Ishikawa (cell line): ENCODE data around the gene NT5C2.

Experiments
- CEBPB ChIP-seq: IDR thresholded peaks from 2 replicates; pipeline ENCODE4 v1.6.1; 2012
- CREB1 ChIP-seq: IDR thresholded peaks from 2 replicates; pipeline ENCODE4 v1.6.1; 2012; ENCODE audit warnings: low read depth
- EGR1 ChIP-seq: IDR thresholded peaks from 2 replicates; pipeline ENCODE4 v1.6.1; 2012
- EP300 ChIP-seq: IDR thresholded peaks from 2 replicates; pipeline ENCODE4 v1.6.1; 2012; ENCODE audit warnings: borderline replicate concordance
- FOXM1 ChIP-seq: IDR thresholded peaks from 2 replicates; pipeline ENCODE4 v1.6.1; 2012; ENCODE audit warnings: low read depth, borderline replicate concordance
- MAX ChIP-seq: IDR thresholded peaks from 2 replicates; pipeline ENCODE4 v1.6.1; 2012
- NFIC ChIP-seq: IDR thresholded peaks from 2 replicates; pipeline ENCODE4 v1.6.1; 2012
- RAD21 ChIP-seq: IDR thresholded peaks from 2 replicates; pipeline ENCODE4 v1.6.1; 2012; ENCODE audit warnings: low read depth
- TAF1 ChIP-seq: IDR thresholded peaks from 2 replicates; pipeline ENCODE4 v1.6.1; 2012; ENCODE audit warnings: low read depth, mild to moderate bottlenecking
- TCF12 ChIP-seq: IDR thresholded peaks from 2 replicates; pipeline ENCODE4 v1.6.1; 2012; ENCODE audit warnings: low read depth
- TEAD4 ChIP-seq: IDR thresholded peaks from 2 replicates; pipeline ENCODE4 v1.6.1; 2012
- USF1 ChIP-seq: IDR thresholded peaks from 2 replicates; pipeline ENCODE4 v1.6.1; 2012
- YY1 ChIP-seq: IDR thresholded peaks from 2 replicates; pipeline ENCODE4 v1.6.1; 2012; ENCODE audit warnings: low read depth
- ZBTB7A ChIP-seq: IDR thresholded peaks from 2 replicates; pipeline ENCODE4 v1.6.1; 2012; ENCODE audit warnings: low read depth
- TF ChIP-seq, protein P1 (sequence below): IDR thresholded peaks from 2 replicates; pipeline ENCODE4 v1.6.1; 2012; ENCODE audit warnings: low read depth, mild to moderate bottlenecking

NT5C2 gene

GRCh38 chr10:103077491-103078308 is 115.4 kb downstream of the NT5C2 start:
- no peak for TF ChIP-seq RAD21

- TF ChIP-seq YY1 (no peak), TAF1 (no peak), USF1 (no peak), ZBTB7A (no peak), TCF12 (no peak), EGR1 (no peak)
These were observed 116.1 kb downstream of the NT5C2 start for GRCh38 chr10:103077020-103077419.

DNA sequence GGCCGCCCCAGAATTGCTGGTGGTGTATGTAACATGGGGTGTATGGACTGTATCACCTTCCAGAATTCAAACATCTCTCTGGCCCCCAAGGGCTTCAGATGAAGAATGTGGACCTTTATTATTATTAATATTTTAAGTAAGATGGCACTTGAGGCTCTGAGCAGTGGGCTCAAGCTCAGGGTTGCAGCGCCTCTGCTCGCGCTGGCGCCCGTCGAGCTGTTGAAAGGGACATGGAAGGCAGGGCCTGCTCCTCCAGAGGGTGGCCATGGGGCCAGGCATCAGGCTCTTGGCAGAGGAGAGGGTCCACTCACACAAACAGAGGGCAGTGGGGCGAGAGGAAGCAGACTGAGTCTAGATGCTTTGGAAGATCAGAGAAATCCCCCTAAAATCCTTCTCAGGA is 120.2 kb downstream of the NT5C2 start:
- TF ChIP-seq, protein P1, sequence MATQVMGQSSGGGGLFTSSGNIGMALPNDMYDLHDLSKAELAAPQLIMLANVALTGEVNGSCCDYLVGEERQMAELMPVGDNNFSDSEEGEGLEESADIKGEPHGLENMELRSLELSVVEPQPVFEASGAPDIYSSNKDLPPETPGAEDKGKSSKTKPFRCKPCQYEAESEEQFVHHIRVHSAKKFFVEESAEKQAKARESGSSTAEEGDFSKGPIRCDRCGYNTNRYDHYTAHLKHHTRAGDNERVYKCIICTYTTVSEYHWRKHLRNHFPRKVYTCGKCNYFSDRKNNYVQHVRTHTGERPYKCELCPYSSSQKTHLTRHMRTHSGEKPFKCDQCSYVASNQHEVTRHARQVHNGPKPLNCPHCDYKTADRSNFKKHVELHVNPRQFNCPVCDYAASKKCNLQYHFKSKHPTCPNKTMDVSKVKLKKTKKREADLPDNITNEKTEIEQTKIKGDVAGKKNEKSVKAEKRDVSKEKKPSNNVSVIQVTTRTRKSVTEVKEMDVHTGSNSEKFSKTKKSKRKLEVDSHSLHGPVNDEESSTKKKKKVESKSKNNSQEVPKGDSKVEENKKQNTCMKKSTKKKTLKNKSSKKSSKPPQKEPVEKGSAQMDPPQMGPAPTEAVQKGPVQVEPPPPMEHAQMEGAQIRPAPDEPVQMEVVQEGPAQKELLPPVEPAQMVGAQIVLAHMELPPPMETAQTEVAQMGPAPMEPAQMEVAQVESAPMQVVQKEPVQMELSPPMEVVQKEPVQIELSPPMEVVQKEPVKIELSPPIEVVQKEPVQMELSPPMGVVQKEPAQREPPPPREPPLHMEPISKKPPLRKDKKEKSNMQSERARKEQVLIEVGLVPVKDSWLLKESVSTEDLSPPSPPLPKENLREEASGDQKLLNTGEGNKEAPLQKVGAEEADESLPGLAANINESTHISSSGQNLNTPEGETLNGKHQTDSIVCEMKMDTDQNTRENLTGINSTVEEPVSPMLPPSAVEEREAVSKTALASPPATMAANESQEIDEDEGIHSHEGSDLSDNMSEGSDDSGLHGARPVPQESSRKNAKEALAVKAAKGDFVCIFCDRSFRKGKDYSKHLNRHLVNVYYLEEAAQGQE: no peak
- TF ChIP-seq EGR1 (no peak), TEAD4 (no peak), TCF12 (no peak), TAF1 (no peak), RAD21 (no peak), CREB1 (no peak), NFIC (no peak), EP300 (no peak), YY1 (no peak), USF1 (no peak), MAX (no peak), FOXM1 (no peak), ZBTB7A (no peak), CEBPB (no peak)

GRCh38 chr10:103072276-103072675 is 120.8 kb downstream of the NT5C2 start:
- TF ChIP-seq YY1 (no peak), MAX (no peak), FOXM1 (no peak), TCF12 (no peak), TEAD4 (no peak), TAF1 (no peak), ZBTB7A (no peak), NFIC (no peak), USF1 (no peak), RAD21 (no peak)
- TF ChIP-seq, protein P1: no peak

- TF ChIP-seq RAD21 (peak; percentile 98), EP300 (no peak)
These were observed 123.4 kb downstream of the NT5C2 start for GRCh38 chr10:103069453-103070331.

GRCh38 chr10:103067956-103068355 is 125.1 kb downstream of the NT5C2 start:
- TF ChIP-seq CEBPB: no peak
- no peak for TF ChIP-seq MAX
- TF ChIP-seq, protein P1: no peak
- TF ChIP-seq YY1: no peak
- no peak for TF ChIP-seq USF1
- no peak for TF ChIP-seq ZBTB7A
- no peak for TF ChIP-seq TAF1
- no peak for TF ChIP-seq FOXM1
- TF ChIP-seq CREB1: no peak
- no peak; the same call in 1 of the 2 replicates for TF ChIP-seq RAD21
- TF ChIP-seq TEAD4: no peak
- TF ChIP-seq TCF12: no peak
- no peak for TF ChIP-seq NFIC
- TF ChIP-seq EGR1: no peak
